ENCODE data around the gene HDAC4.

The HDAC4 gene

DNA sequence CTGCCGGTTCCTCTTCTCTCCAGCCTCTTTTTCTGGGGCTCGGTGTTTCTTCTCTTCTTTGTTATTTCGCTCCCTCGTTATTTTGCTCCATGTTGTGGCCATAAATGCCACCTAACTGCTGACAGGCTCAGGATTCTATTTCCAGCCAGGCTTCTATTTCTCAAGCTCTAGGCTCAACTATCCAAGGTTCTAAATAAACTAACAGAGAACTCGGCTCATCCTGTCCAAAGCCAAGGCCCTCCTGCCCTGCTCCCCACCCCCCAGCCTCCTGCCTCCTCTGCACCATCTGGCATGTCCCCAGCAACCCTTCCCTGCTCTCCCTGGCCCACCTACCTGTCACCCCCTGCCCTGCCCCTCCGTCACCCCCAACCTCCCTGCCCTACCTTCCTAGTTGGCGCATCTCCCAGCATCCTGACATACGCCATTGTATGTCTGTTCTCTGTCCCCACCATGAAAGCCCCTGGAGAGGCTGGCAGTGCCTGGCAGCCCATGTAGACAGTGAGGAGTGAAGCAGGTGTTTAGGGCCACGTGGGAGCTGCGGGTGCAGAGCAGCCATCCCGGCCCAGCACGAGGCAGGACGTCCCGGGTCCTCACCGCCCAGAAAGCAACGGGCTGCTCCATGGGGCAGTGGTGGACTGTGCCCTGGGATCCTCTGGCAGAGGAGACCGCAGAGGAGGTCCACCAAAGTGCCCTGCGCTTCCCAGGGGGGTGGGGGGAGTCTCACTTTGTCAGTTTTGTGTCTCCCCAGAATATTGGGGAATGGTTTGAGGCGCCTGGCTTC lies 366.1 kb downstream of the HDAC4 start:
- DNase-seq = no peak

DNA sequence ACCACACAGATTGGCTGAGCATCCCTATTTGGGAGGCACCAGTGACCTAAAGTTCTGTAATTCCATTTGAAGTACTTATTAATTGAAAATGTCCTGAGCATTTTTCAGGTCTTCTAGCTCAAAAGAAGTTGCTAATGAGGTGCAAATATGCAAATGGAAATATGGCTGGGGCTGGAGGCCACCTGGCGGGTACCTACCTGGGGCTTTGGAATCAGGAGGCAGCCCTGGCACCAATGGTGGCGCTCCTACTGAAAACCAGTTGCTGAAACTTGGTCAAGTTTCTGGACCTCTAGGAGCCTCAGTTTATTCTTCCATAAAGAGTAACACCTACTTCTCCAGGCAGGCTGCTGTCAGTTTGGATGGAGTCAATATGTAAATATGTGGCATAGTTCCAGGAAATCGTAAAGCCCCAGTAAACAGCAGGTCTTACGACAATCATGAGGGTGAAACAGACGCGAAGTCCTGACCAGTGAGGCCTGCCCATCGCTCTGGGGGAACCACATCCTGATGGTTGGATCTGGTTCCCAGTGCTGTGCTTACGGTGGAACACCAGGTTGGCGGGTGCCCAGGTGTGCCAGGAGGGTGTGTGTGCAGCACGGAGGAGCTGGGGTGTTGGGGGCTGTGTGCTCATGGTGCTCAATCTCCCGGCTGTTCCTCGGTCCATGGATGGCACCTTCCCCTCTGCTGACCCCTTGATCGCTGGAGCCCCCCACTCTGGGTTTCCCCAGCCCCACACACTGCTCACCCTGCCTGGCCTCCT lies 366.8 kb downstream of the HDAC4 start:
- no peak for DNase-seq

DNA sequence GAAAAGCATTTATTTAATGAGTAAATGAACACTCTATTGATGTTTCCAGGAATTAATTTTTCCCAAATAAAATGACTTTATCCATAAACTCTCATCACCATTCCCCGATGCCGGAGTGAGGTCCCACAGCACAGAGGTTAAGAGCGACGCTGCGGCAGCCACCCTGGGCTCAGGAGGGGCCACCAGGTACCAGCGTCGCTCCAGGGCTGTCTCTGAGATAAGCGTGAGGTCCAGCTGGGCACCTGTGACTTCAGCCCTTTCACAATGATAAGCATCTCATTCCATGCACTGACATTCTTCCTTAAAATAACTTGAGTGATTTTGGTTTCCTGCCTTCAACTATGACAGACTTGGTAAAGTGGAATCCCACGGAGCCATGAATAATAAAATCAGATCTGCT lies 370.9 kb downstream of the HDAC4 start:
- DNase-seq = no peak

DNA sequence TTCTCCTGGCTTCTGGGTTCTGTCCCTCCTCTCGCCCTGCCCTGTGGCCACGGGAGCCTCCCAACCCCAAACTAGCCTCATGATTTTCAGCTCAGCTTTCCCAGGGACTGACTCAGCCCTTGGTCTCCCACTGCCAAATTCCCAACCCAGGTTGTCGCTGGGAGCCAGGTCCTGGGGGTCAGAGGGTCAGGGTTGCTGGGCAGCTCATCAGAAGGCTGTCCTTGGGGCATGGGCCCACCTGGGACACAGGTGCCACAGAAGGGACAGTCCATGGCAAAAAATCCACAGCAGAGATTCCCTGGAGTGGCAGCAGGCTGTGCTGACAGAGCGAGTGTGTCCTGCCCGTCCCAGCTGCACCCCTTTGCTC lies 372.6 kb downstream of the HDAC4 start:
- no peak for DNase-seq

DNA sequence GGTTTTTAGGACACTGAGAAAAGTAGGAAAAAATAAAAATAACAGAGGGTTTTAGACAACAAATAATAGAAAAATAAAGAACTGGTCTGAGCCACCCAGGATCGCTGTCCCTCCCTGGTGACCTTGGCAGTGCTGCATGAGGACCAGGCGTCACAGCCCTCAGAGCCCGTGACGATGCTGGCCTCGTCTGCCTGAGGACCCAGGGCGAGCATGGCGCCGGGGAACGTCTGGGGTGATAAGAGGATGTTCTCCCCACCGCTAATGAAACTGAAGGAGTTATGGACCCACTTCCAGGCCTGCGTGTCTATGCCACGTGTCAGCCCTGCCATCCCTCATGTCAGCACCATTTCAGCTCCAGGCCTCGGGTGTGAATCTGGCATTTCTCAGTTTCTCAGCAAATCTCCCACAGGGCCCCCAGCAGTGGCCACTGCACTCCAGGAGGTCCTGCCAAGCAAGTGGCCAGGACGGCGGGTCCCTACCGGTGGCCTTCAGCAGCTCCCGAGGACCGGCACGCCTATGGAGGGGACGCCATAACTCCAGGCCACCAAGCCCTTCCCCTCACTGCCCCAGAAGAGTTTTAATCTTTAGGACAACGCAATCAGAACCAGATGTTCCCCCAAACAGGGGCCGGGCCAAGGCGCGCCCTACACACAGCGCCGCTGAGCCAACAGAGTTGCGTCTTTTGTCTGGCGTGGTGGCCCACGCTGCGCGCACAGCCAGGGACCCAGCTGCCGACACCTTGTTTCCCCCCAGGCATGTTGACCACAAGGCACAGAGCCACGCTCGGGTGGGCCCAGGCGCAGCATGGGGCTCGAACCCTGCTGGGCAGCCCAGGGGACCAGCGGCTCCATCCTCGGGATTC lies 373.2 kb downstream of the HDAC4 start:
- no peak for DNase-seq

DNA sequence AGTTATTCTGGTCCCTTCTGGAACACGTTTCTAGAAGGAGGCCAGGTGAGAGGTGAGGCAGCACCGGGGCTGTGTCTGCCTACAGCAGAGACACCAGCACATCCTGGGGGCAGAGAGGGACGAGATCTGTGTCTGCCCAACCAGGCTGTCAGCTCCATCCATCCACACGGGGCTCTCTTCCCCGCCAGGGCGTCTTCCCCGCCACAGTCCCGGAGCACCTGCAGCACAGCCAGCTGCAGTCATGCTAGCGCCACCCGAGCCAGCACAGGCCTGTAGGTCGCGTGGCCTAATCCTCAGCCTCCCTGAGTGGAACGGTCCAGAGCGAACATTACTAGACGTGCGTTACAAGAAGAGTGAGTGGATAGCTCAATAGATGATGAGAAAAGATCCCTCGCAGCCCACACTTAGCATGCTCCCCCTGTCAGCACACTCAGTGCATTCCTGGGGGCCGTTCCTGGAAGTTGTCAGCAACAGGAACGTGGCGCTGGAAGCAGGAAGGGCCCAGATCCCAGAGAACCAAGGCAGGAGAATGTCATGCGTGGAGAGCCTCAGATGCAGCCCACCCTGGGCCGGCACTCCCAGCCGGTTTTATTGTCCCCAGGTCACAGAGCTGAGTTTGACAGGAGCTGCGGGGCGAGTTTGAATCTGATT lies 374.0 kb downstream of the HDAC4 start:
- no peak for DNase-seq

DNA sequence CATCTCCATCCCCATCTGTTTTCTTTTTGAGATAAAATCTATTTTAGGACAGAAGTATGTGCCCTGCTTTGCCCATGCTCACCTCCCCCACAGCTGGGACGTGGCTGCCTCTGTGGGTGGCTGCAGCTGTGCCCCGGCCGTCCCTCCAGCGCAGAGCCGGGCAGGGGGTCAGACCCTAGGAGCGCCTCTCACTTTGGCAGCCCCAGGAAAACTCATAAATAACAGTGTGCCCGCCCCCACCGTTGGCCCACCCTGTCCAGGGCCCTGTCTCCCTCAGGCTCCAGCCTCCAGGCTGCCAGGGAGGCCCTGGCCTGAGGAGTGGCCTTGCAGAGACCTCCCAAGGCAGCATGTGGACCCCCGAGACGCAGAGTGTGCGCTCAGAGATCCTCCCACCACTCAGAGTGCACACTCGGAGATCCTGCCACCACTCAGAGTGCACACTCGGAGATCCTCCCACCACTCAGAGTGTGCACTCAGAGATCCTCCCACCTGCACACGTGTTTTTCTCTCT lies 374.8 kb downstream of the HDAC4 start:
- no peak for DNase-seq

DNA sequence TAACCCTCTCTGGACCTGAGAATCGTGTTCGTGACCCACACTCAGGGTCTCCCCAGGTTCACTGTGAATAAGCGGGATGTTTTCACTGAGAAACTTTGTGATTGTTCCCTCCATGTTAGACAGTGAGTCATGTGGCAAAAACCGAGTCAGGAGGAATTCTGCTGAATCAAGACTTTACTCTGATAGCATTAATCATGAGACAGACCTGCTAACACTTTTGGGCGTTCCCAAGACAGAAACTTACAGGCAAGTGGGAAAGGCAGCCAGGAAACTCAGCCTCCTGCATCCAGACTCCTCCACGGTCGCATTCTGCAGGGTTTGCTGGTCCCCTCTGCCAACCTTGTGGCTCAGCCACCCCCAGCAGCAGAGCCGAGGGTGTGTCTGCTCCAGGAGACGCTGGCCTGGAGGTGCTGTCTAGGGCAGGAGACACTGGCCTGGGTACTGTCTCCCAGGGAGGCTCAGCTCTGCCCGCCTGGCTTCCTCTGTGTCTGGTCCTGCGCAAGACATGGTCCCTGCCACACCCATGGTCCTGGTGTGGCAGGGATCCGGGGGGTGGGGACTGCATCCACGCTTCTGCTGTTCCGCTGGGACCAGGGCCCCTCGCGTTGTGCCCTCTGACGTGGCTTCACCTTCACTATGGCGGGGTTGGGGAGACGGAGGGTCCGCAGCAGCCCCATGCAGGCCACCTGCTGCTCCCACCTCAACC lies 375.6 kb downstream of the HDAC4 start:
- DNase-seq = no peak

DNA sequence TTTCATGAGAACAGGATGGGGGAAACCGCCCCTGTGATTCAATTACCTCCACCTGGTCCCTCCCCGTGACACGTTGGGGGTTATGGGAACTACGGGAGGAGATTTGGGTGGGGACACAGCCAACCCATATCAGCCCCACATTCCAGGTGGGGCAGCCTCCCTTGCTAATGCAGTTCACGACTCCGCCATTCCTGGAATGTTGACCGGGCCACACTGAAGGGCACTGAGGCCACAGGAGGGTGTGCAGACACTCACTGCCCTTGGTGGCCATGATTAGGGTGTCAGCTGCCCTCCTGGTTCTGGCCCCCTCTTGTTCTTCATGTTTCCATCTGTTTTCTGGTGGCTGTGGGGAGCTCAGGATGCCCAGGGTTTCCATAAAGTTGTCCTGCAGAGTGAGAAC lies 376.6 kb downstream of the HDAC4 start:
- DNase-seq = no peak

DNA sequence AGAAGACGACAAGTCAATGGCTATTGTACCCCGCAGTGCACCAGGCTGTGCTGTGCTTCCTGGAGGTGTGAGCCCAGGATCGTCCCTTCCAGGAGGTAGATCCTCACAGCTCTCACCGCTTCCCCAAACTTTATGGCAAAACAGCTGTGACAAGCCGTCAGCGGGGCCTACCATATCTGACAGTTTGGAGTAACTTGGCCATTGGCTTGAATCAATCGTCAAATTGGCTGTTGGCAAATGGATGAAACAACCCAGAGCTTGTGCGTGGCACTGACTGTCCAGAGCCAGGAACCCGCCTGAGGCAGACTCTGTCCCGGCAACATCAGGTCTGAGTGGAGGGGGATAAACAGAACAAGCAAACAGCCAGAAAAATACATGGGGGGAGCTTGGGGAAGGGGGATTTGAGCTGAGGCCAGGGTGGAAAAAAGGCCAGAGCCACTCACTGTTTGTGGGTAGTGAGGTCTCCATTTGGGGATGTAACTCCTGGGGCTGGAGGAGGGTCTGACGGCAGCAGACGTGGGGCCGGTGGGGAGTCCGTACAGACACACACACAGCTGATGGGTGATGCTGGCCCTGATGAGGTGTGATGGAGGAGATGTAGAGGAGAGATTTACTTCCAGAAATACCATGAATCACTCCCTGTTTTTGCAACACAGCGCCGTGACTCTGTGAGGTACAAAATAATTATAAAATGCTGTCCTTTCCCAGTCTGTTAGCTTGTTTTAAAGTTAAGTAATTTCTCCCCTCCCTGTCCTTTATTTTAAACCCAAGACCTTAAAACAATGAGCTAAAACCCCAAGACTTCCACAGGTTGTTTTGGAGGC lies 378.2 kb downstream of the HDAC4 start:
- no peak for DNase-seq

DNA sequence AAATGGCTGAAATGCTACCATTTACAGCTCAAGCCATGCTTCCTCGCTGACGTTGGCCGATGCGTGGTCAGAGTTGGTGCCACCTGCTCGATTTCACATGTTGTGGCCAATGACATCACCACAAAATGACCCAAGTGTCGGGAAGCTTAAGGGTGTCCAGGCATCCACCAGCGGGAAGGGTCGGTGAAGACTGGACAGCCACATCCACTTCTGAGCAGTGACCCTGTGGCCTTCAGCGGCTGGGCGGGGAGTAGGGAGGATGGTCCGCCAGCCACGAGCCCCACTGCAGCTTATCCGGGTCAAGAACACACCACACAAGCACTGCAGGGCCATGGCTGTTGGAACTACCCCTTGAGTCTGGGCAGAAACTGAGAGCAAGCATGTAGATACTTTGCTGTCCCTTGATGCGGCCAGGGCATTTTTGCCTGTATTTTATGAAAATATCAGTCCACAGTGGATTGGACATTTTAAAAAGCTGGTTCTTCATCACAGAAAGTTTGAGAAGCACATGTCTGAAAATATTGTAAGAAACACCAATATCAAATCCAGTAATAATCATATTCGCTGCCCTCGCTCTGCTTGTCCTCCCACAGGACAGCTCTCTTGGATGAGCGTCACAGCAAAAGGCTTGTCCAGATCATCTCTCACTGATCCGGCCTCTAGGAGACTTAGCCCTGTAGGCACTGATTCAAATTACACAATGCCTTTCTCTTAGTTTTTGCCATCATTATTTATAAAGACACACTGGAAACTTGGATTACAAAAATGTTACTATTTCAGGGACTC lies 379.0 kb downstream of the HDAC4 start:
- DNase-seq = no peak

DNA sequence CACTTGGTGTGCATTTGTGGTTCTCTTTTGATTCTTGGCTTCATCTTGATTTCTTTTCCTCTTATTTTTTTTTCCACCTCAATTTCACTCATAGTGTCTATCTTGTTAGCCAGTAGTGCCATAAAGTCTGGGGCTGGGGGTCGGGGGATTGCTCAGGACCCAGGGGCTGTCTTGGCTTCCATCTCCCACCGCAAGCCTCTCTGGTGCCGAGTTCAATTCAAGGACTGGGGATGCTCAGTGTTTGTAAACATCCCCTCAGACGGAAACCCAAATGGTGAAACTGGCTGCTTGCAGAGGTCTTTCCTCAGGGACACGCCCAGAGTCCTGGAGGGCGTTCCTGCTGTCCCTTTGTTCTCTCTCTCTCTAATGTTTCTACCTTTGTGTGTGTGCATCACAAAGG lies 379.6 kb downstream of the HDAC4 start:
- DNase-seq = no peak

DNA sequence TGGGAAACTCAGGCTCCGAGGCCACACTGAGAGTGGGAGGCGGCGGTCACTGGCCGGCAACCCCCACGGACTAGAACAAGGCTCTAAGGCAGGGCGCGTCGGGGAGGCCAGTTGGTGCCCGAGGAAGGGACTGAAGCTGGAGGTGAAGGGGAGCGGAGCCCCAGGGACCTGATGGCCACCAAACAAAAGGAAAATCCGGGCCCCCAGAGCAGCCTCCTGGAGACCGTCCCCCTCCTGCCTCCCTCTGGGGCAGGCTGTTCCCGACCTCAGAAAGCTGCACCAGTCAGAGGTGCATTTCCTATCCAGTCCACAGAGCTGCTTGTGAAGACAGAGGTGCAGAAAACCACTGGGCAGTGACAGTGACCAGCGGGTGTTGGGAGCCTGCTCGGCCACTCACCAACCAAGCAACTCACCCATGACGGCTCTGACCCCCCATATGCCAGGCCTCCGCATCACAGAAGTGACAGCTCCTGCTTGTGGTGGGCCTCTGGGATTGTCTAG lies 380.2 kb downstream of the HDAC4 start:
- DNase-seq = no peak

DNA sequence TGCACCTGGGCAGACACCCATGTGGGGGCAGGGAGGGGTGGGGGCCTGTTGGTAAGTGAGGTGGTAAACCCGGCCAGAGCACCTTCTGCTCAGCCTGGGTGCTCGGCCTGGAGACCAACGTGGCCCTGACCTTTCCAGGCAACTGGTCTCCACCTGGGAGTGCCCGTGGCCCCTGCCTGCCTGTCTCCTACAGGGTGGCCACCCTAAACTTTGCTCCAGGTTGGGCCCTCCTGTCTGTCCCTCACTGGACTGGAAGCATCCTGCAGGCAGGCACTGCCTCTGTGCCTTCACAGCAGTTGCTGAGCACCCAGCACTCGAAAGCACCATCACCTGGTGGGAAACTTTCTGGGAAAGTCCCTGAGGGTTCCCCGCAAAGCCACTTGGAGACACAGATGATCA lies 381.6 kb downstream of the HDAC4 start:
- DNase-seq = no peak

DNA sequence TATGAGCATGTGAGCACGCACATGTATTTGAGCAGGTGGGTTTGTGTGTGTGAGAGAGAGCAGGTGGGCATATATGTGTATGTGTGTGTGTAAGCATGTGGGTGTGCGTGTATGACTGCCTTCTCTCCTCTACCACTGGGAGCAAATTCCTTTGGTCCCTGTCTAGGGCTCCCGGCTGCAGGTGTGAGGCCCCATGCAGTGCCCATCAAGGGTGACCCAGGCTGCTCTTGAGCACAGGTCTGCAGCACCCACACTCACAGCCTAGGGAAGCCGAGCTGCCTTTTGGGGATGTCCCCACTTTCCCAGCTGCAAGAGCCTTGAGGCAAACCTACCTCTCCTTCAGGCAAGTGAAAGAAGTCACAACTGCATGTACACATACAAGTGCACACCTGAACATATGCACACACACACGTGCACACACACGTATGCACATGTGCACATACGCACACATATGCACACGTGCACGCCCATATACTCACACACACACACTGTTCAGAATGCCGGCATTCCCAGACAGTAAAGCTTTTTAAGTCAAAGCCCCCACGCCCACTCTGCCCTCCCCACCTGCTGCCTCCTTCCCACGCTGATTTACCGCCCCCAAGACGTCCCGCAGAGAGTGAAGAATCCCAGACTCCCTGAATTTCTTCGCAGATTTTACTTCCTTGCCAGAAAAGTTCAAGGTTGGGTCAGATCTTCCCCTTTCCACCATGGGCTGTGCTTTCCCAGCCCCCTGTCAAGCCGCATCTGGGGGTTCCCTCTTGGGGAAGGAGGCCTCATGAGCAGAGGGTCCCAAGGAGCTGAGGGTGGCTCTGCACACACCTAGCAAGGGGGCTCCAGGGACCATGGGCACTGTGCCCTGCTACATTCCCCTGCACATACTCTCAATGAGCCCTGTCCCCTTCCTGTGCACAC lies 382.3 kb downstream of the HDAC4 start:
- no peak for DNase-seq

DNA sequence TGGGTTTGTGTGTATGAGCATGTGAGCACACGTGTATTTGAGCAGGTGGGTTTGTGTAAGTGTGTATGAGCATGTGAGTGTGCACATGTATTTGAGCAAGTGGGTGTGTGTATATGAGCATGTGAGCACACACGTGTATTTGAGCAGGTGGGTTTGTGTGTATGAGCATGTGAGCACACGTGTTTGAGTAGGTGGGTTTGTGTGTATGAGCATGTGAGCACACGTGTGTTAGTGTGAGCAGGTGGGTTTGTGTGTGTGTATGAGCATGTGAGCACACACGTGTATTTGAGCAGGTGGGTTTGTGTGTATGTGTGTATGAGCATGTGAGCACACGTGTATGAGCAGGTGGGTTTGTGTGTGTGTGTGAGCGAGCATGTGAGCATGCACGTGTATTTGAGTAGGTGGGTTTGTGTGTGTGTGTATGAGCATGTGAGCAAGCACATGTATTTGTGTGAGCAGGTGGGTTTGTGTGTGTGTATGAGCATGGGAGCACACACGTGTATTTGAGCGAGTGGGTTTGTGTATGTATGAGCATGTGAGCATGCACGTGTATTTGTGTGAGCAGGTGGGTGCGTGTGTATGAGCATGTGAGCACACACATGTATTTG lies 383.2 kb downstream of the HDAC4 start:
- no peak for DNase-seq

DNA sequence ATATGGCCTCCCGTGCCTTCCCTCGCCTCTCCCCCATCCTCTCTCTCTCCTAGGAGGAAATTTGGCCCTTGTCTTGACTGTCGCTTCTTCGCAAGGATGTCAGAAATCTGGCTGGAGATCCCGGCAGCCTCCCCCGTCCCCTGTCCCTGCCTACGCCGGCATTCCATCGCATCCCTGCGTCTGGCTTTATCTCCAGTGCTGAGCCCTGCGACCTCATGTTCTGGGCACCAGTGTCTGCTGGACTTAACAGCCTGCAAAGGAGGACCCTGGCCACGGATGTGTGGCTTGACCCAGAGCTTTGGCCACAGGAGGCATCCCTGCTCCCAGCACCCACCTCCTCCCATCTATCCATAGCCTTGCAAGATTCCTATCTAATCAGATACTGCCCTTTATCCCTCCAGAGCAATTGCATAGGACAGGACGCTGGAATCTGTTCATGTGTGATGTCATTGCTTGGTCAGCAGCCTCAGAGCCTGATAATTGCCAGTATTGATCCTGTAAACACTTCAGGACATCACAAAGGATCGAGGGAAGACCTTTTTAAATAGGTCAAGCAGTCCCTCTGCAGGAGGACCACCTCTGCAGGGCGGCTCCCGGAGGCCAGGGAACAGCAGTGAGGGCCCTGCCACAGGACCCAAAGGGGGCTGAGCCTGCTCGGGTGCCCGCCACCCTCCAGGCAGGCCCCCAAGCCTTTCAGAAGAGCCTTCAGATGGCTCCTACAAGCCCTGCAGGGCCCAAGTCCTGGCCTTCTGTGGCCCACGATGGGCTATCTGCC lies 384.7 kb downstream of the HDAC4 start:
- no peak for DNase-seq
